SH-SY5Y (cell line): ENCODE results near the gene NEO1.

Experiments used
- GATA2 ChIP-seq: IDR thresholded peaks from 2 replicates; pipeline ENCODE4 v1.6.1; 2011; ENCODE audit warnings: mild to moderate bottlenecking, low read depth, low read length
- GATA3 ChIP-seq: IDR thresholded peaks from 2 replicates; pipeline ENCODE4 v1.6.1; 2011; ENCODE audit warnings: low read depth, mild to moderate bottlenecking, low read length, moderate library complexity

Gene NEO1

DNA sequence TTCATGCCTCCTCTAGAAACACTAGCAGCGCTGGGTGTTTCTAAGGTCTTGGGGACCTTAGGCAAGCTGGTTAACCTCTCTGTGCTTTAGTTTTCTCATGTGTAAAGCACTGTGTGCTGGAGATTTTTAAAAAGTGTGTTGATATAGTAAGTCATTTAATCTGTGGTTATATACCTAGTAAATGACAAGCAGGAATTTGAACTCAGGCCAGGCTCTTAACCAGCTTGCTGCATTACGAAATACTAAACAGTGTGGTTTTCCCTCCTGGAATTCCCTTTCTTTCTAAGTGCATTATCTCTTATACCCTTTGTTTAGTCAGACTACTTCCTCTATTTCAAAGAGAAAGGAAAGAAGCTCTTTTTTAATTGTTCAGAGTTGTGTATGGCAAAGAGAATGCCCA, 26.5 kb downstream of the NEO1 start:
- TF ChIP-seq GATA2, result no peak
- no peak for TF ChIP-seq GATA3

DNA sequence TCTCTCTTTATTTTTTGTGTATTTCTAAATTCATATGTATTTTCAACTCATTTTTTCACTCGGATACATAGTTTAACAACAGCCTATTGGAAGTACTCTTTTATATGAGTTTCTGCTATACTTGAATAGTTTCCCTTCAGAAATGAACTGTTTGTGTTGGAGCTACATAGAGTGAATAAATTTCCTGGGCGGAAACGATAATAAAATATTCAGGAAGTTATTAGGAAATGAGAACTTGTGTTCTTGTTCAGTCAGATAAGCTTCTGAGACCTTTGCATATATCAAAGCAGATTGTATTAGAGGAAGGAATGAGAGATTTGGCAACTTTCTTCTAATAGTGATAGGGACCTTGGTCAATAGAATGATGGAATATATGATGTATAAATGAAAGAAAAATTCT, 27.3 kb downstream of the NEO1 start:
- no peak for TF ChIP-seq GATA2
- no peak for TF ChIP-seq GATA3

- no peak for TF ChIP-seq GATA3
- TF ChIP-seq GATA2, result no peak
These were observed 29.2 kb downstream of the NEO1 start for GRCh38 chr15:73081321-73081958.

DNA sequence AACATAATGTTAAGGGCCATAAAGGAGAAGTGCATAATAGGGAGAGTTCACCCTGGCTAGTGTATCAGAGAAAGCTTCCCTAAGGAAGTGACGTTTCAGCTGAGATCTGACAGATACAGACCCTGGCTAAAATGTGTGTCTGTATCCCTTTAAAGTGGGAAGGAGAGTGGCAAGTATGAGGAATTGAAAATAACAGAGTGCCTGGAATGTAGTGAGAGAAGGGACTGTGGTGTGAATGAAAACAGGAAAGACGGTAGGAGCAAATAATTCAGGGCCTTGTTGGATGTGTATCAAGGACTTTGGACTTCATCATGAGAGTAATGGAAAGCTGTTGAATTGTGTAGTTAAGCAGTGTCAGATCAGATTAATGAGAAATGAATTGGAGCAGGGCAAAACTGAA, 30.5 kb downstream of the NEO1 start:
- TF ChIP-seq GATA3, result no peak
- TF ChIP-seq GATA2, result peak; percentile 59; the same call in 1 of the 2 replicates

DNA sequence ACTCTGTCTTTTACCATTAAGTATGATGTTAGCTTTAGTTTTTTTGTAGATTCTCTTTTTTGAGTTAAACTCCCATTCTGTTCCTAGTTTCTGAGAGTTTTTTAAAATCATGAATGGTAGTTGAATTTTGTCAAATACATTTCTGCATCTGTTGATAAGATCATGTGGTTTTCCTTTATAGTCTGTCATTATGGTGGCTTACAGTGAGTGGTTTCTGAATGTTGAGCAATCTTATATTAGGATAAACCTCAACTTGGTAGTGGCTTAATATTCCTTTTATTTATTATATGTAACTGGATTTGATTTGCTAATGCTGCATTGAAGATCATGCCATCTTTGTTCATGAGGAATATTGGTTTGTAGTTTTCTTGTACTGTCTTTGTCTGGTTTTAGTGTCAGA, 34.8 kb downstream of the NEO1 start:
- TF ChIP-seq GATA2 (no peak), GATA3 (no peak)

DNA sequence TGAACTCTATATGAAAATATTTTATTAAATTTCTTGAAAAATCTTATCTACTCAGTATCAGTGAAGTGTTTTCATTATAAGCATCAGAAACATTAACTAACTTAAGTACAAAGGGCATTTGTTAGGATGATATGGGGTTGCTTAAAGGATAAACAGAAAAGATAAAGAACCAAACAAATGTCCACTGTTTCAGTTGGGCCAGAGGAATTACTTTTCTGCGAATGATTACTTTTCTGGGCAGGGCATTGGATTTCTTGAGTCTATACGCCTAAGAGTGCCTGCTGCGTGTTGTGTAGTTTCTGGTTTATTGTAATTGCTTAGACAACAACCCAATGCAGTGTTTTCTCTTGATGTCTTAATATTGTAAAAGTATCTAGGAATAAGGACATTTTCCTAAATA, 52.8 kb downstream of the NEO1 start:
- TF ChIP-seq GATA2 (no peak), GATA3 (no peak)

DNA sequence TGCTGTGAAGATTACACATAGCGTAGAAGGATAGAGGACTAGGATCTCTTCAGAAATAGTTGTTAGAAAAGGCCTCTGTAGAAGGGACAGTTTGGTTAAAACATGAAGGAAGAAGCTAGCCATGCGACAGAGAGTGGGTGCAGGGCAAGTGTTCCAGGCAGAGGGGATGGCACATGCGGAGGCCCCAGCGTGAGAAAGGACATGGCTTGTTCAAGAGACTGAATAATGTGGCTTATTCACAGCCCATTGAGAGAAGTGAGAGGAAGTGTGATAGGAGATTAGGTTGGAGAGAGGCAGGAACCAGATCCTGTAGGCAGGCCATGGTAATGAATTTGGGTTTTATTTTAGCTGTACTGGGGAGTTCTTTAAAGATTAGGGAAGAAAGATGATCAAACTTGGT, 56.4 kb downstream of the NEO1 start:
- TF ChIP-seq GATA2 (no peak), GATA3 (no peak)

DNA sequence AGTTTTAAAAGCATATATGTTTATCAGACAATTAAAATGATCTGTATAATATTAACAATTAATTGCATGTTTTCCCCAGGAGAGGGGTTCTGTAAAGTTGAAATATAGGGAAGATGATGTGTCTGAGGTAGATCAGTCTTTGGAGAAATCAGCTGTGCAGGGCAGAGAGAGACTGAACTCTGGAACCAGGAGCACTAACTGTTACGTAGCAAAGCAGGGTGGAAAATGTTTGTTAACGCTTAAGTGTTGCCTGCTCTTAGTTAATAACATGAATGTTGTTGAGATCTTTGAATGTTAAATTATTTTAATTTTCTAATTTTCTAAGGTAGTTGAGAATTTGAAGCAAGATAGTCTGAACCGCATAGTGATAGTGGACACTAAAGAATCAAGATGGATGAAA, 57.5 kb downstream of the NEO1 start:
- no peak for TF ChIP-seq GATA3
- TF ChIP-seq GATA2, result no peak

- TF ChIP-seq GATA2, result no peak
These were observed 57.9 kb downstream of the NEO1 start for GRCh38 chr15:73110201-73110600.

- TF ChIP-seq GATA2, result no peak
- TF ChIP-seq GATA3, result no peak
These were observed 61.8 kb downstream of the NEO1 start for GRCh38 chr15:73114064-73114463.

GRCh38 chr15:73116164-73116563, 63.9 kb downstream of the NEO1 start:
- TF ChIP-seq GATA3 (no peak), GATA2 (no peak)

GRCh38 chr15:73118055-73118454, 65.8 kb downstream of the NEO1 start:
- TF ChIP-seq GATA3, result no peak
- no peak for TF ChIP-seq GATA2

GRCh38 chr15:73119478-73119877, 67.2 kb downstream of the NEO1 start:
- TF ChIP-seq GATA3, result no peak
- TF ChIP-seq GATA2, result no peak

DNA sequence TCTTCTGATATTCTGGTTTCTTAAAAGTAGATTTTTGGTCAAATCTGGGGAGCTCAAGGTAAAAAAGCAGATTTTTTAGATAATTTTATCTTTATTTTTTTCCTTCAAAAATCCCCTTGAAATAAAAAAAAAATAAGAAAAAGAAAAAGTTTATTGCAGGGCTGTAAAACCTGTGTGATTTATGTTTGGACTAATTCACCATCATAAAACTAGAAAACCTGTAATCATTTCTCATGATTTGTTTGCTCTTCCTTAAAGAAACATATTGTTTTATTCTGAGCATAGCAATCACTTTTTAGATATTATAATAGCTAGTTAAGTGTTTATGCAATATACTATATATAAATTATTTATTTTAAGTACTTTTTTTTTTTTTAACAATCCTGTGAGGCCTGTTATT, 68.0 kb downstream of the NEO1 start:
- TF ChIP-seq GATA3 (no peak), GATA2 (no peak)

- TF ChIP-seq GATA2 (no peak), GATA3 (no peak)
These were observed 73.0 kb downstream of the NEO1 start for GRCh38 chr15:73125219-73125618.

- TF ChIP-seq GATA2, result no peak
- TF ChIP-seq GATA3, result no peak
These were observed 75.2 kb downstream of the NEO1 start for GRCh38 chr15:73127302-73127936.

DNA sequence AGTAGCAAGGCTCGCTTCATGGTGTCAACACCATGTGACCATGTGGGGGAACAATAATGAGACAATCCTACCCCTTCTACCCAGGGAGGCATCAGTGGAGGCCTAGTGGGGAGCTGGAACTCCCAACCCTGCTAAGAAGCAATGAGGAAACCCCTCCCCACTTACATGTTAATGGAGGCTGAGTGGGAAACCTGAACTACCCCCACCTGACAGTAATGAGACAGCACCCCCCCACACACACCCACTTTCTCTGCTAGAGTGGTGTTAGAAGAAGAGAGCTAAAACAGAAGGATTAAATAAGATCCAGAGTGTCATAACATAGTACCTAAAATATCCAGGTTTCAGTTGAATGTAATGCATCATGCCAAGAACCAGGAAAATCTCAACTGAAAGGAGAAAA, 78.6 kb downstream of the NEO1 start:
- TF ChIP-seq GATA3 (no peak), GATA2 (no peak)
